ENCODE results near the gene DGKH.

DNA sequence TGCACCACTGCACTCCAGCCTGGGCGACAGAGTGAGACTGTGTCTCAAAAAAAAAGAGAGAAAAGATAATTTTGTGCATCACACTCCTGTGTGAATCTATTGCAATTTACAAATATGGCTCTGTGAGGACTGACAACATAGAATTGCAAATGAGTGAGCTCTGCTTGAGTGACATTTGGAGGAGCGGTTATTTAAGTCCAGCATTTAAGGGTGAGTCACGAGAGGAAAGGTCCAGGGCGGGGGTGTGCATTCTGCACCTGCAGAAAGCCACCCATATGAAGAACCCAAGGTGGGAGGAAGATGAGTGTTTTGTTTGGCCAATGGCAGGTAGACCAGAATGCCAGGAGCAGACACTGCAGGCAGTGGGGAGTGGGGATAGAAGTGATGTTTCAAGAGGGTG is 58.5 kb downstream of the DGKH start:
- TF ChIP-seq, protein P1, sequence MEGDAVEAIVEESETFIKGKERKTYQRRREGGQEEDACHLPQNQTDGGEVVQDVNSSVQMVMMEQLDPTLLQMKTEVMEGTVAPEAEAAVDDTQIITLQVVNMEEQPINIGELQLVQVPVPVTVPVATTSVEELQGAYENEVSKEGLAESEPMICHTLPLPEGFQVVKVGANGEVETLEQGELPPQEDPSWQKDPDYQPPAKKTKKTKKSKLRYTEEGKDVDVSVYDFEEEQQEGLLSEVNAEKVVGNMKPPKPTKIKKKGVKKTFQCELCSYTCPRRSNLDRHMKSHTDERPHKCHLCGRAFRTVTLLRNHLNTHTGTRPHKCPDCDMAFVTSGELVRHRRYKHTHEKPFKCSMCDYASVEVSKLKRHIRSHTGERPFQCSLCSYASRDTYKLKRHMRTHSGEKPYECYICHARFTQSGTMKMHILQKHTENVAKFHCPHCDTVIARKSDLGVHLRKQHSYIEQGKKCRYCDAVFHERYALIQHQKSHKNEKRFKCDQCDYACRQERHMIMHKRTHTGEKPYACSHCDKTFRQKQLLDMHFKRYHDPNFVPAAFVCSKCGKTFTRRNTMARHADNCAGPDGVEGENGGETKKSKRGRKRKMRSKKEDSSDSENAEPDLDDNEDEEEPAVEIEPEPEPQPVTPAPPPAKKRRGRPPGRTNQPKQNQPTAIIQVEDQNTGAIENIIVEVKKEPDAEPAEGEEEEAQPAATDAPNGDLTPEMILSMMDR (IDR thresholded peaks at IDR 0.05), result no peak
- TF ChIP-seq EP300 (IDR thresholded peaks at IDR 0.05), result no peak
- no peak for TF ChIP-seq POLR2A (IDR thresholded peaks at IDR 0.05)

Measured in ovary (tissue), 3 donors.